ENCODE measurements around the gene KYAT1.

KYAT1 gene

GRCh38 chr9:128911529-128912035, 29.8 kb upstream of the KYAT1 start:
- H3K27ac ChIP-seq (ENCODE audit: low read length) = no peak overlapping the region
- H3K4me3 ChIP-seq (ENCODE audit: low read depth in 1 of 2, low read length in 2 of 2) = no peak overlapping the region
- ATAC-seq (ENCODE audit: insufficient read depth, low read depth) = no peak
- no peak overlapping the region for H2AFZ ChIP-seq (ENCODE audit: low read depth, low read length)
- no peaks in the 10 kb centered on the region for H3K4me1 ChIP-seq (ENCODE audit: insufficient read depth, low read length)
- H3K79me2 ChIP-seq (ENCODE audit: insufficient read depth, low read length) = peaks cover 2% of the 10 kb centered on the region; the same call in 1 of the 2 replicates
- H3K9me3 ChIP-seq (ENCODE audit: insufficient read depth, low read length, severe bottlenecking) = no peaks in the 10 kb centered on the region
- no peak overlapping the region for H3K4me2 ChIP-seq (ENCODE audit: insufficient read depth, low read length)
- TF ChIP-seq CTCF (IDR thresholded peaks at IDR 0.05; ENCODE audit: borderline replicate concordance, extremely low read depth, low read length, poor library complexity, severe bottlenecking) (no peak), EZH2 (IDR thresholded peaks at IDR 0.05; ENCODE audit: borderline replicate concordance, low read depth, low read length, severe bottlenecking) (no peak)
- H4K20me1 ChIP-seq (ENCODE audit: insufficient read depth, low read length) = peaks cover 9% of the 10 kb centered on the region; the same call in 1 of the 2 replicates
- no peak overlapping the region for H3K9ac ChIP-seq (ENCODE audit: low read depth, low read length)
- DNase-seq = no peak
- peaks cover 73% of the 10 kb centered on the region for H3K36me3 ChIP-seq (ENCODE audit: insufficient read depth, low read length)
- no peaks in the 10 kb centered on the region for H3K27me3 ChIP-seq (ENCODE audit: insufficient read depth, low read length, poor library complexity)

- Histone ChIP-seq H3K9ac (ENCODE audit: low read depth, low read length) (no peak overlapping the region), H3K4me2 (ENCODE audit: insufficient read depth, low read length) (no peak overlapping the region), H3K36me3 (ENCODE audit: insufficient read depth, low read length) (peaks cover 69% of the 10 kb centered on the region)
Observed at GRCh38 chr9:128910906-128911305, 29.2 kb upstream of the KYAT1 start.

GRCh38 chr9:128909859-128910258, 28.1 kb upstream of the KYAT1 start:
- Histone ChIP-seq H3K79me2 (ENCODE audit: insufficient read depth, low read length) (peaks cover 2% of the 10 kb centered on the region; the same call in 1 of the 2 replicates), H3K9me3 (ENCODE audit: insufficient read depth, low read length, severe bottlenecking) (no peaks in the 10 kb centered on the region), H3K27me3 (ENCODE audit: insufficient read depth, low read length, poor library complexity) (no peaks in the 10 kb centered on the region), H2AFZ (ENCODE audit: low read depth, low read length) (no peak overlapping the region), H3K36me3 (ENCODE audit: insufficient read depth, low read length) (peaks cover 64% of the 10 kb centered on the region), H3K4me2 (ENCODE audit: insufficient read depth, low read length) (no peak overlapping the region), H3K27ac (ENCODE audit: low read length) (no peak overlapping the region), H3K4me1 (ENCODE audit: insufficient read depth, low read length) (no peaks in the 10 kb centered on the region), H4K20me1 (ENCODE audit: insufficient read depth, low read length) (peaks cover 9% of the 10 kb centered on the region), H3K4me3 (ENCODE audit: low read depth in 1 of 2, low read length in 2 of 2) (no peak overlapping the region), H3K9ac (ENCODE audit: low read depth, low read length) (no peak overlapping the region)
- ATAC-seq (ENCODE audit: insufficient read depth, low read depth) = no peak
- TF ChIP-seq EZH2 (IDR thresholded peaks at IDR 0.05; ENCODE audit: borderline replicate concordance, low read depth, low read length, severe bottlenecking) = no peak
- no peak for DNase-seq

More at GRCh38 chr9:128910906-128911305, 29.2 kb upstream of the KYAT1 start:
- H3K27me3 ChIP-seq (ENCODE audit: insufficient read depth, low read length, poor library complexity) = no peaks in the 10 kb centered on the region
- ATAC-seq (ENCODE audit: insufficient read depth, low read depth) (no peak), DNase-seq (no peak)
- H3K4me3 ChIP-seq (ENCODE audit: low read depth in 1 of 2, low read length in 2 of 2) = no peak overlapping the region
- H3K27ac ChIP-seq (ENCODE audit: low read length) = no peak overlapping the region
- TF ChIP-seq EZH2 (IDR thresholded peaks at IDR 0.05; ENCODE audit: borderline replicate concordance, low read depth, low read length, severe bottlenecking) = no peak
- no peaks in the 10 kb centered on the region for H3K4me1 ChIP-seq (ENCODE audit: insufficient read depth, low read length)
- H3K9me3 ChIP-seq (ENCODE audit: insufficient read depth, low read length, severe bottlenecking) = no peaks in the 10 kb centered on the region
- H3K79me2 ChIP-seq (ENCODE audit: insufficient read depth, low read length) = peaks cover 2% of the 10 kb centered on the region; the same call in 1 of the 2 replicates
- H4K20me1 ChIP-seq (ENCODE audit: insufficient read depth, low read length) = peaks cover 9% of the 10 kb centered on the region; the same call in 1 of the 2 replicates
- H2AFZ ChIP-seq (ENCODE audit: low read depth, low read length) = no peak overlapping the region

GRCh38 chr9:128908372-128908771, 26.6 kb upstream of the KYAT1 start:
- peaks cover 56% of the 10 kb centered on the region for H3K36me3 ChIP-seq (ENCODE audit: insufficient read depth, low read length)
- TF ChIP-seq EZH2 (IDR thresholded peaks at IDR 0.05; ENCODE audit: borderline replicate concordance, low read depth, low read length, severe bottlenecking) = no peak
- TF ChIP-seq CTCF (IDR thresholded peaks at IDR 0.05; ENCODE audit: borderline replicate concordance, extremely low read depth, low read length, poor library complexity, severe bottlenecking) = no peak
- ATAC-seq (ENCODE audit: insufficient read depth, low read depth) (no peak), DNase-seq (no peak)
- H3K9me3 ChIP-seq (ENCODE audit: insufficient read depth, low read length, severe bottlenecking) = no peaks in the 10 kb centered on the region
- no peak overlapping the region for H2AFZ ChIP-seq (ENCODE audit: low read depth, low read length)
- no peak overlapping the region for H3K4me3 ChIP-seq (ENCODE audit: low read depth in 1 of 2, low read length in 2 of 2)
- peaks cover 7% of the 10 kb centered on the region for H4K20me1 ChIP-seq (ENCODE audit: insufficient read depth, low read length)
- no peaks in the 10 kb centered on the region for H3K27me3 ChIP-seq (ENCODE audit: insufficient read depth, low read length, poor library complexity)
- no peak overlapping the region for H3K27ac ChIP-seq (ENCODE audit: low read length)
- H3K4me1 ChIP-seq (ENCODE audit: insufficient read depth, low read length) = no peaks in the 10 kb centered on the region
- no peak overlapping the region for H3K4me2 ChIP-seq (ENCODE audit: insufficient read depth, low read length)
- H3K9ac ChIP-seq (ENCODE audit: low read depth, low read length) = no peak overlapping the region
- peaks cover 2% of the 10 kb centered on the region; the same call in 1 of the 2 replicates for H3K79me2 ChIP-seq (ENCODE audit: insufficient read depth, low read length)

Measured in DND-41 (cell line).